Ishikawa (cell line): ENCODE data around the gene LRTM2.

Source experiments
- CEBPB ChIP-seq: IDR thresholded peaks from 2 replicates; pipeline ENCODE4 v1.6.1; 2012
- CREB1 ChIP-seq: IDR thresholded peaks from 2 replicates; pipeline ENCODE4 v1.6.1; 2012; ENCODE audit warnings: low read depth
- EGR1 ChIP-seq: IDR thresholded peaks from 2 replicates; pipeline ENCODE4 v1.6.1; 2012
- EP300 ChIP-seq: IDR thresholded peaks from 2 replicates; pipeline ENCODE4 v1.6.1; 2012; ENCODE audit warnings: borderline replicate concordance
- FOXM1 ChIP-seq: IDR thresholded peaks from 2 replicates; pipeline ENCODE4 v1.6.1; 2012; ENCODE audit warnings: low read depth, borderline replicate concordance
- NFIC ChIP-seq: IDR thresholded peaks from 2 replicates; pipeline ENCODE4 v1.6.1; 2012
- RAD21 ChIP-seq: IDR thresholded peaks from 2 replicates; pipeline ENCODE4 v1.6.1; 2012; ENCODE audit warnings: low read depth
- TAF1 ChIP-seq: IDR thresholded peaks from 2 replicates; pipeline ENCODE4 v1.6.1; 2012; ENCODE audit warnings: low read depth, mild to moderate bottlenecking
- TCF12 ChIP-seq: IDR thresholded peaks from 2 replicates; pipeline ENCODE4 v1.6.1; 2012; ENCODE audit warnings: low read depth
- TEAD4 ChIP-seq: IDR thresholded peaks from 2 replicates; pipeline ENCODE4 v1.6.1; 2012
- YY1 ChIP-seq: IDR thresholded peaks from 2 replicates; pipeline ENCODE4 v1.6.1; 2012; ENCODE audit warnings: low read depth
- ZBTB7A ChIP-seq: IDR thresholded peaks from 2 replicates; pipeline ENCODE4 v1.6.1; 2012; ENCODE audit warnings: low read depth
- TF ChIP-seq, protein P1 (sequence below): IDR thresholded peaks from 2 replicates; pipeline ENCODE4 v1.6.1; 2012
- TF ChIP-seq, protein P2 (sequence below): IDR thresholded peaks from 2 replicates; pipeline ENCODE4 v1.6.1; 2012
- TF ChIP-seq, protein P3 (sequence below): IDR thresholded peaks from 2 replicates; pipeline ENCODE4 v1.6.1; 2012; ENCODE audit warnings: low read depth, mild to moderate bottlenecking

Gene LRTM2

GRCh38 chr12:1839956-1840951, 19.9 kb downstream of the LRTM2 start:
- TF ChIP-seq ZBTB7A = no peak
- TF ChIP-seq TEAD4 = no peak
- no peak for TF ChIP-seq TAF1
- TF ChIP-seq EP300 = no peak
- no peak for TF ChIP-seq TCF12
- TF ChIP-seq, protein P1, sequence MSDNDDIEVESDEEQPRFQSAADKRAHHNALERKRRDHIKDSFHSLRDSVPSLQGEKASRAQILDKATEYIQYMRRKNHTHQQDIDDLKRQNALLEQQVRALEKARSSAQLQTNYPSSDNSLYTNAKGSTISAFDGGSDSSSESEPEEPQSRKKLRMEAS = no peak
- TF ChIP-seq, protein P2, sequence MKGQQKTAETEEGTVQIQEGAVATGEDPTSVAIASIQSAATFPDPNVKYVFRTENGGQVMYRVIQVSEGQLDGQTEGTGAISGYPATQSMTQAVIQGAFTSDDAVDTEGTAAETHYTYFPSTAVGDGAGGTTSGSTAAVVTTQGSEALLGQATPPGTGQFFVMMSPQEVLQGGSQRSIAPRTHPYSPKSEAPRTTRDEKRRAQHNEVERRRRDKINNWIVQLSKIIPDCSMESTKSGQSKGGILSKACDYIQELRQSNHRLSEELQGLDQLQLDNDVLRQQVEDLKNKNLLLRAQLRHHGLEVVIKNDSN = no peak
- no peak for TF ChIP-seq NFIC
- TF ChIP-seq EGR1 = no peak
- no peak for TF ChIP-seq CEBPB
- TF ChIP-seq, protein P3, sequence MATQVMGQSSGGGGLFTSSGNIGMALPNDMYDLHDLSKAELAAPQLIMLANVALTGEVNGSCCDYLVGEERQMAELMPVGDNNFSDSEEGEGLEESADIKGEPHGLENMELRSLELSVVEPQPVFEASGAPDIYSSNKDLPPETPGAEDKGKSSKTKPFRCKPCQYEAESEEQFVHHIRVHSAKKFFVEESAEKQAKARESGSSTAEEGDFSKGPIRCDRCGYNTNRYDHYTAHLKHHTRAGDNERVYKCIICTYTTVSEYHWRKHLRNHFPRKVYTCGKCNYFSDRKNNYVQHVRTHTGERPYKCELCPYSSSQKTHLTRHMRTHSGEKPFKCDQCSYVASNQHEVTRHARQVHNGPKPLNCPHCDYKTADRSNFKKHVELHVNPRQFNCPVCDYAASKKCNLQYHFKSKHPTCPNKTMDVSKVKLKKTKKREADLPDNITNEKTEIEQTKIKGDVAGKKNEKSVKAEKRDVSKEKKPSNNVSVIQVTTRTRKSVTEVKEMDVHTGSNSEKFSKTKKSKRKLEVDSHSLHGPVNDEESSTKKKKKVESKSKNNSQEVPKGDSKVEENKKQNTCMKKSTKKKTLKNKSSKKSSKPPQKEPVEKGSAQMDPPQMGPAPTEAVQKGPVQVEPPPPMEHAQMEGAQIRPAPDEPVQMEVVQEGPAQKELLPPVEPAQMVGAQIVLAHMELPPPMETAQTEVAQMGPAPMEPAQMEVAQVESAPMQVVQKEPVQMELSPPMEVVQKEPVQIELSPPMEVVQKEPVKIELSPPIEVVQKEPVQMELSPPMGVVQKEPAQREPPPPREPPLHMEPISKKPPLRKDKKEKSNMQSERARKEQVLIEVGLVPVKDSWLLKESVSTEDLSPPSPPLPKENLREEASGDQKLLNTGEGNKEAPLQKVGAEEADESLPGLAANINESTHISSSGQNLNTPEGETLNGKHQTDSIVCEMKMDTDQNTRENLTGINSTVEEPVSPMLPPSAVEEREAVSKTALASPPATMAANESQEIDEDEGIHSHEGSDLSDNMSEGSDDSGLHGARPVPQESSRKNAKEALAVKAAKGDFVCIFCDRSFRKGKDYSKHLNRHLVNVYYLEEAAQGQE = no peak

DNA sequence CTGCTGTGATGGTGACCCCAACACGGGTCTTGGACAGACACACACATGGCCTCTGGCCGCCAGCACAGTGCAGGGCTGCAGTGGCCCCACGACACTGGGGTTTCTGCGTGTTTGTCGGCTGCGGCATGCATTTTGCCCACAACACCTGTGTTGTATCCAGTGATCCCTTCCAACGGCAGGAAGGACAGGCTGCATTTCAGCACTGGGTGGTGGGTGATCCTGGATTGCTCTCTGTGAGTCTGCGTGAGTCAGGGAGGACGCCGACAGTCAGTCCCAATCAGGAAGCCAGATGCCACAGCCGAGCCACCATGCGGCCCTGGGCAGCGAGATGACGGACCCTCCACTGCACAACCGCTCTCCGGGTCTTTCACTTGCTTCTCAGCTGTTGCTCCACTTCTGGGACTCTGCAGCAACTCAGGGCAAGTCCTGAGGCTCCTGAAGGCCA, 20.6 kb downstream of the LRTM2 start:
- TF ChIP-seq TEAD4 = no peak
- TF ChIP-seq, protein P2 = no peak
- TF ChIP-seq RAD21 = no peak
- no peak for TF ChIP-seq EP300
- no peak for TF ChIP-seq NFIC
- no peak for TF ChIP-seq TAF1
- no peak for TF ChIP-seq CREB1
- TF ChIP-seq CEBPB = no peak
- TF ChIP-seq ZBTB7A = no peak
- TF ChIP-seq FOXM1 = no peak
- TF ChIP-seq YY1 = no peak
- TF ChIP-seq, protein P1 = no peak
- no peak for TF ChIP-seq EGR1
- no peak for TF ChIP-seq TCF12
- TF ChIP-seq, protein P3 = no peak

GRCh38 chr12:1841586-1842182, 21.3 kb downstream of the LRTM2 start:
- no peak for TF ChIP-seq YY1
- no peak for TF ChIP-seq ZBTB7A

- no peak for TF ChIP-seq CEBPB
- no peak for TF ChIP-seq RAD21
- TF ChIP-seq TAF1 = no peak
- TF ChIP-seq CREB1 = no peak
- TF ChIP-seq FOXM1 = no peak
- no peak for TF ChIP-seq TCF12
- no peak for TF ChIP-seq EP300
- TF ChIP-seq, protein P3 = no peak
- TF ChIP-seq EGR1 = no peak
- TF ChIP-seq NFIC = no peak
- TF ChIP-seq TEAD4 = no peak
- TF ChIP-seq, protein P2 = no peak
- no peak for TF ChIP-seq YY1
- no peak for TF ChIP-seq ZBTB7A
- TF ChIP-seq, protein P1 = no peak
Measured at GRCh38 chr12:1842183-1842904, 22.0 kb downstream of the LRTM2 start.
